Measurements from ENCODE around the gene ESX1.

- TF ChIP-seq CTCF (IDR thresholded peaks at IDR 0.05; ENCODE audit: low read depth, low read length) (no peak), POLR2A (IDR thresholded peaks at IDR 0.05; ENCODE audit: extremely low read depth, insufficient read length) (no peak), MYC (IDR thresholded peaks at IDR 0.05; ENCODE audit: low read depth, low read length) (no peak), MAX (IDR thresholded peaks at IDR 0.05; ENCODE audit: low read depth, low read length) (no peak)
Observed at GRCh38 chrX:104205548-104205947, 49.2 kb downstream of the ESX1 start.
